GM23338 (cell line): ENCODE data around the gene TP53BP1. TPM values are rescaled to one million over a fixed set of nuclear protein-coding genes. Genes with fewer than 3 reads are reported as not detected.

Experiments used
- ATAC-seq: fragments of 200-7000 bp; cut with Tn5 transposase; 3 replicates; pipeline ENCODE4 v1.9.1; 2020
- DNase-seq: peaks from one replicate; pipeline ENCODE4 v3.0.0-alpha.2; 2015; ENCODE audit warnings: low spot score
- H2AFZ ChIP-seq: fragments of 200-600 bp; sonication (generic); 2 replicates; pipeline ENCODE4 v1.8.0; 2016; ENCODE audit warnings: antibody characterized with exemption, mild to moderate bottlenecking, moderate library complexity
- H3F3A ChIP-seq: fragments of 200-600 bp; sonication (generic); replicated peaks from 2 replicates; pipeline ENCODE4 v1.8.0; 2017; ENCODE audit warnings: antibody characterized with exemption, mixed run types, low read depth
- H3K27ac ChIP-seq: fragments of 200-600 bp; sonication (generic); 2 replicates; pipeline ENCODE4 v1.6.1; 2016; ENCODE audit warnings: low read depth
- H3K27me3 ChIP-seq: fragments of 200-600 bp; sonication (generic); 2 replicates; pipeline ENCODE4 v1.8.0; 2016; ENCODE audit warnings: mild to moderate bottlenecking, mixed run types, moderate library complexity; ENCODE audit not compliant: insufficient read depth
- H3K36me3 ChIP-seq: fragments of 200-600 bp; sonication (generic); 2 replicates; pipeline ENCODE4 v1.8.0; 2016; ENCODE audit warnings: mild to moderate bottlenecking; ENCODE audit not compliant: insufficient read depth
- H3K4me1 ChIP-seq: fragments of 200-600 bp; sonication (generic); 2 replicates; pipeline ENCODE4 v1.8.0; 2016; ENCODE audit warnings: mild to moderate bottlenecking, moderate library complexity; ENCODE audit not compliant: insufficient read depth
- H3K4me2 ChIP-seq: fragments of 200-600 bp; sonication (generic); 2 replicates; pipeline ENCODE4 v1.7.1; 2017; ENCODE audit warnings: mixed run types
- H3K4me3 ChIP-seq: fragments of 200-600 bp; sonication (generic); 2 replicates; pipeline ENCODE4 v1.6.1; 2016; ENCODE audit warnings: mixed run types
- H3K79me2 ChIP-seq: fragments of 200-600 bp; sonication (generic); replicated peaks from 2 replicates; pipeline ENCODE4 v1.8.0; 2017; ENCODE audit warnings: mild to moderate bottlenecking; ENCODE audit not compliant: insufficient read depth
- H3K9me2 ChIP-seq: fragments of 200-600 bp; sonication (generic); 2 replicates; pipeline ENCODE4 v1.8.0; 2017; ENCODE audit not compliant: insufficient read depth
- H4K20me1 ChIP-seq: fragments of 200-600 bp; sonication (generic); replicated peaks from 2 replicates; pipeline ENCODE4 v1.8.0; 2017; ENCODE audit warnings: mild to moderate bottlenecking; ENCODE audit not compliant: insufficient read depth
- H3K27ac Mint-ChIP-seq: 2 replicates; pipeline ENCODE4 v1.8.0; 2020; ENCODE audit warnings: inconsistent platforms, mild to moderate bottlenecking, moderate library complexity, mixed read lengths
- H3K27me3 Mint-ChIP-seq: 3 replicates; pipeline ENCODE4 v1.8.0; 2022; ENCODE audit warnings: low read depth, mild to moderate bottlenecking, moderate library complexity, mixed read lengths, inconsistent platforms; ENCODE audit not compliant: insufficient read depth, poor library complexity
- H3K36me3 Mint-ChIP-seq: 3 replicates; pipeline ENCODE4 v1.8.0; 2021; ENCODE audit warnings: low read depth, mild to moderate bottlenecking, inconsistent platforms, moderate library complexity, mixed read lengths
- H3K4me1 Mint-ChIP-seq: 3 replicates; pipeline ENCODE4 v1.8.0; 2020; ENCODE audit warnings: mild to moderate bottlenecking, inconsistent platforms, mixed read lengths
- H3K4me3 Mint-ChIP-seq: 3 replicates; pipeline ENCODE4 v1.8.0; 2021; ENCODE audit warnings: moderate library complexity, mild to moderate bottlenecking, inconsistent platforms, mixed read lengths
- H3K9me3 Mint-ChIP-seq: 3 replicates; pipeline ENCODE4 v1.8.0; 2020; ENCODE audit warnings: moderate library complexity, mild to moderate bottlenecking, inconsistent platforms, mixed read lengths
- CTCF ChIP-seq, 2 experiments: fragments of 200-600 bp in 1 of 2; sonication (generic) in 1 of 2; conservative IDR thresholded peaks; 2 replicates each; pipeline versions ENCODE4 v1.5.1 to v1.6.1; 2016 to 2017; ENCODE audit warnings: antibody characterized with exemption in 2 of 2, low read depth in 2 of 2, mild to moderate bottlenecking in 2 of 2, moderate library complexity in 1 of 2
- ETS1 ChIP-seq: IDR thresholded peaks from 2 replicates; pipeline ENCODE4 v1.6.1; 2016; ENCODE audit warnings: antibody characterized with exemption
- EZH2phosphoT487 ChIP-seq: fragments of 200-600 bp; sonication (generic); IDR thresholded peaks from one replicate; pipeline ENCODE4 v1.8.1; 2018; ENCODE audit warnings: antibody characterized with exemption; ENCODE audit not compliant: unreplicated experiment
- NANOG ChIP-seq: IDR thresholded peaks from 2 replicates; pipeline ENCODE4 v1.6.1; 2016; ENCODE audit warnings: antibody characterized with exemption, borderline replicate concordance
- POLR2AphosphoS5 ChIP-seq: IDR thresholded peaks from 2 replicates; pipeline ENCODE4 v1.6.1; 2016; ENCODE audit warnings: antibody characterized with exemption, low read depth
- REST ChIP-seq: IDR thresholded peaks from one replicate; pipeline ENCODE4 v1.6.1; 2018; ENCODE audit warnings: antibody characterized with exemption; ENCODE audit not compliant: unreplicated experiment
- STAT1 ChIP-seq: IDR thresholded peaks from one replicate; pipeline ENCODE4 v1.6.1; 2016; ENCODE audit warnings: antibody characterized with exemption; ENCODE audit not compliant: unreplicated experiment
- ZNF462 ChIP-seq: fragments of 250-450 bp; sonication (Bioruptor Pico); IDR thresholded peaks from 2 replicates; pipeline ENCODE4 v1.5.0; 2020; ENCODE audit warnings: mild to moderate bottlenecking, moderate library complexity
- polyA plus RNA-seq: library from polyadenylated mRNA; unstranded; fragments of >200 nt; fragmentation: Nextera tagmentation; extraction: Ambion mirVana; gene quantifications from 2 replicates; pipeline ENCODE4 v1.2.1, GENCODE V29; 2016
- total RNA-seq: library from RNA; depleted of rRNA; stranded (reverse); fragments of >200 nt; shearing (Covaris generic); gene quantifications from 2 replicates; pipeline ENCODE4 v1.2.3, GENCODE V29; 2014

Gene TP53BP1
- total and polyA plus RNA-seq, 2 experiments from 2014 or later = 17.7 to 81.3 TPM

GRCh38 chr15:43433661-43434303 lies 59.2 kb downstream of the TP53BP1 start (continued):
- TF ChIP-seq REST (no peak), CTCF (conservative IDR thresholded peaks at IDR 0.05; ENCODE audit: low read depth in 2 of 2) (no peak), STAT1 (no peak), POLR2AphosphoS5 (no peak), ETS1 (no peak)

GRCh38 chr15:43433165-43433564 lies 59.8 kb downstream of the TP53BP1 start:
- DNase-seq = no peak
- Histone ChIP-seq H3K4me2 (no peak overlapping the region), H3K79me2 (no peaks in the 10 kb centered on the region; the same call in 1 of the 2 replicates), H3K4me3 (no peak overlapping the region), H3K36me3 (peaks cover 38% of the 10 kb centered on the region), H3K27ac (no peak overlapping the region), H3K27me3 (no peaks in the 10 kb centered on the region), H3F3A (no peaks in the 10 kb centered on the region; the same call in 1 of the 2 replicates), H2AFZ (no peak overlapping the region), H4K20me1 (peaks cover 14% of the 10 kb centered on the region), H3K9me2 (no peaks in the 10 kb centered on the region), H3K4me1 (no peaks in the 10 kb centered on the region)
- Mint-ChIP-seq H3K4me1 (no peaks in the 10 kb centered on the region), H3K36me3 (peaks cover 64% of the 10 kb centered on the region), H3K27ac (no peak overlapping the region), H3K4me3 (no peak overlapping the region), H3K9me3 (no peaks in the 10 kb centered on the region), H3K27me3 (no peaks in the 10 kb centered on the region)
- no peak for TF ChIP-seq EZH2phosphoT487
- TF ChIP-seq REST = no peak
- TF ChIP-seq ZNF462 = no peak
- no peak for TF ChIP-seq NANOG
- ATAC-seq = no peak
